AG04449 (cell line): ENCODE results near the gene FKBP8.

Experiments used
- CTCF ChIA-PET: fragments of 350-600 bp; formaldehyde crosslinking; extraction: SDS; loops from one replicate; lab custom pipeline; 2021; ENCODE audit warnings: antibody characterized with exemption; lab: Yijun Ruan, JAX
- POLR2A ChIA-PET: fragments of 400-600, 350-600 bp; formaldehyde crosslinking; extraction: SDS; loops from one replicate; lab custom pipeline; 2020; ENCODE audit warnings: antibody characterized with exemption, inconsistent platforms; lab: Yijun Ruan, JAX
- DNase-seq: peaks from one replicate; pipeline ENCODE4 v3.0.0-alpha.2; 2010; ENCODE audit warnings: low read depth, low spot score
- H3K4me3 ChIP-seq: 2 replicates; pipeline ENCODE4 v1.5.1; 2011; ENCODE audit warnings: low read depth, mild to moderate bottlenecking, control low read depth, low read length
- TF ChIP-seq, protein P1 (sequence below): IDR thresholded peaks from one replicate; pipeline ENCODE4 v1.5.1; 2011; ENCODE audit warnings: mild to moderate bottlenecking, moderate library complexity, low read length, control low read depth, inconsistent platforms; ENCODE audit not compliant: insufficient read depth; ENCODE audit errors: missing control alignments

The FKBP8 gene

DNA sequence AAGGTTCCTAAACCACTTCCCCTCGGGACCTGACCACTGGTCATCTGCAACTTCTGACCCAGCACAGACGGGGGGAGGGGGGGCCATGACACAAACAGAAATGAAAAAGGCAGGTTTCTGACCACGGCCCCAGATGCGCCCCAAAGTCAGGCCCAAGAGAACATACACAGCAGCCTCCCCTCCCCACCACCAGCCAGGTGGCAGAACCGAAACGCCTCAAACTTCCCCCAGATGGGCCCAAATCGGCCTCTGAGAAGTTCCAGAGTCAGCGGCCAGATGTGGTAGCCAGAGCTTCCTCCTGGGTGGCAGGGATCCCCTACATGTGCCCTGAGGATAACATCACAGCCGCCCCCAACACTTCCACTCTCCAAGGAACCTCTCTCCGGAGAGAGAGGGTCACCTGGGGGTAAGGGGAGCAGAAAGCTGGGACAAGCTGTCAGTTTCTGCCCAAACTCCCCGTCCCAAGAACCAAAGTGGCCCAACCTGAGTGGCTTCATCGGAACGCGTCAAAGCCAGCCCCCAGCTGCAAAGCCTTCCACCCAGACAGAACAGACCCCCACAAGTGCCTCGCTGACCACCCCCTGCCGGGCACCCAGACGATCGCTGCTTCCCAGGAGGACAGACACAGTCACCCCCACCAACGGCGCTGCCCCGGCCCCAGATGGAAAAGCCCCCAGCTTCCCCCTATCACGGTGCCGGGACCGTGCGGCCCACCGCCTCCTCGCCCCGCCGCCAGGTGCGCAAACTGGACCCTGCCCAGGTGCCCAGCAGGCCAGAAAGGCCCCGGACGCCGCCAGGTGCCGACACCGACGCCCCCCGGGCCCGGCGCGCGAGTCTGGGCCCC is 22.3 kb downstream of the FKBP8 start:
- TF ChIP-seq, protein P1, sequence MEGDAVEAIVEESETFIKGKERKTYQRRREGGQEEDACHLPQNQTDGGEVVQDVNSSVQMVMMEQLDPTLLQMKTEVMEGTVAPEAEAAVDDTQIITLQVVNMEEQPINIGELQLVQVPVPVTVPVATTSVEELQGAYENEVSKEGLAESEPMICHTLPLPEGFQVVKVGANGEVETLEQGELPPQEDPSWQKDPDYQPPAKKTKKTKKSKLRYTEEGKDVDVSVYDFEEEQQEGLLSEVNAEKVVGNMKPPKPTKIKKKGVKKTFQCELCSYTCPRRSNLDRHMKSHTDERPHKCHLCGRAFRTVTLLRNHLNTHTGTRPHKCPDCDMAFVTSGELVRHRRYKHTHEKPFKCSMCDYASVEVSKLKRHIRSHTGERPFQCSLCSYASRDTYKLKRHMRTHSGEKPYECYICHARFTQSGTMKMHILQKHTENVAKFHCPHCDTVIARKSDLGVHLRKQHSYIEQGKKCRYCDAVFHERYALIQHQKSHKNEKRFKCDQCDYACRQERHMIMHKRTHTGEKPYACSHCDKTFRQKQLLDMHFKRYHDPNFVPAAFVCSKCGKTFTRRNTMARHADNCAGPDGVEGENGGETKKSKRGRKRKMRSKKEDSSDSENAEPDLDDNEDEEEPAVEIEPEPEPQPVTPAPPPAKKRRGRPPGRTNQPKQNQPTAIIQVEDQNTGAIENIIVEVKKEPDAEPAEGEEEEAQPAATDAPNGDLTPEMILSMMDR, result peak; percentile 20
- no peak for DNase-seq
- POLR2A ChIA-PET, result interaction anchor here (0.7 to 1.8 kb wide), 6 partner anchors 18 to 240 kb away, joined by 3 to 8 read pairs (median 3); partner anchors contain the start of gene GDF15

DNA sequence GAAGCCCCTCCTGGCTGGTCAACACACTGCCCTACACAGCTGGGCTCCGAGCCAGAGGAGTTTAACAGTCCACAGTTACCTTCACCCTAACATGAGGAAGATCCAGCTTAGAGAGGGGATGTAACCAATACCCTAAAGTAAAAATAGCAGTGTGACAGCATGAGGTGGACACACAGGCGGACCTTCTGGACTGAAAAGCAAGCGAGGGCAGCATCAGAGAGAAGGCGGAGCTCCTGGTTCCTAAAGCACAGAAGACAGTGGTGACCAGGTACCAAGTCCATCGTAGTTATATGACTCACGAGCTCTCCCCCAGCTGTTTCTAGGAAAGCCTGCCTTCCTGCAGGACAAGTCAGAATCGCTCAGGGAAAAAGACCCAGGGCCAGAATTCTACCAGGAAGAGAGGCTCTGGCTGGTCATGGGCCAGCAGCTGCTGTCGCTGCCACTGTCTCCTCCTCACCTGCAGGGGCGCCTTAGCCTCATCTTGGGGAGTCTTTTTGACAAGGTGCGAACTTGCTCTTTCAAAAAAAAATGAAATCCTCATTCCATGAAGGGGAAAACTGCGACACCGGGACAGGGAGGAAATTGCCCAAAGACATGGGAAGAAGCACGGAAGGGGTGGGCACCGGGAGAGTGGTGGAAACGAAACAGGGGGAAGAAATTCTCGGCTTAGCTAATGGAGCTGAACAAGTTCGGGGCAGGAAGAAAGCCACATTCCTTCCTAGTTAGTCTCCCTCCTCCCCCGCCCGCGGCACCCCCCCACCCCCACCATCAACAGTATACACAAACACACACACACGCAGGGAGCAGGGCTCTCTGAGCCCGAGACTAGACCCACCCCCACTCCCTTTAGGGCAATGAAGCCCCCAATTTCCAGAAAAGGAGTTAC is 23.2 kb downstream of the FKBP8 start:
- peak; percentile 33 for DNase-seq
- TF ChIP-seq, protein P1, result peak; percentile 68
- CTCF ChIA-PET, result interaction anchor here (0.6 to 4.9 kb wide), 20 partner anchors 10 to 467 kb away, joined by 3 to 42 read pairs (median 4); partner anchors contain the start of gene REX1BD
- peak overlapping the region; percentile 97 for H3K4me3 ChIP-seq
- POLR2A ChIA-PET, result interaction anchor here (0.6 to 1.2 kb wide), 7 partner anchors 17 to 391 kb away, joined by 3 to 4 read pairs (median 3); partner anchors contain the start of gene UBA52

More for the DNA sequence above, 22.3 kb downstream of the FKBP8 start:
- H3K4me3 ChIP-seq, result peak overlapping the region; percentile 97
- CTCF ChIA-PET, result interaction anchor here (0.6 to 4.9 kb wide), 13 partner anchors 9 to 445 kb away, joined by 3 to 42 read pairs (median 5); no protein-coding TSS in a partner anchor

DNA sequence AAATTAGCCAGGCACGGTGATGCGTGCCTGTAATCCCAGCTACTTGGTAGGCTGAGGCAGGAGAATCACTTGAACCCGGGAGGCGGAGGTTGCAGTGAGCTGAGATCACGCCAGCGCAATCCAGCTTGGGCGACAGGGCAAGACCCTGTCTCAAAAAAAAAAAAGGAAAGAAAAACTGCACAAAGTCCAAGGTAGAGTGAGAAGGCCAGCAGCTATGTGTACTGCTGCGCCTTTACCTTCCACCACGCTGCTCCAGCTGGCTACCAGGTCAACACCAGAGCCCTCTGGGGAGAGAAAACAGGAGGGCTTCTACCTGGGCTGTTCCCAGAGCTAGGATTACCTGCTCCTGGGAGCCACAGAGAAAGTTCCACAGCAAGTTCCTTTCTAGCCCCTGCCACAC is 24.7 kb downstream of the FKBP8 start:
- no peak for DNase-seq
- ChIA-PET CTCF (interaction anchor here (1.0 to 4.9 kb wide), 5 partner anchors 12 to 55 kb away, joined by 3 to 42 read pairs (median 4); no protein-coding TSS in a partner anchor), POLR2A (interaction anchor here (0.6 kb wide), 1 partner anchor 301 kb away, joined by 3 read pairs; no protein-coding TSS in a partner anchor)
- TF ChIP-seq, protein P1, result no peak
- H3K4me3 ChIP-seq, result no peak overlapping the region

DNA sequence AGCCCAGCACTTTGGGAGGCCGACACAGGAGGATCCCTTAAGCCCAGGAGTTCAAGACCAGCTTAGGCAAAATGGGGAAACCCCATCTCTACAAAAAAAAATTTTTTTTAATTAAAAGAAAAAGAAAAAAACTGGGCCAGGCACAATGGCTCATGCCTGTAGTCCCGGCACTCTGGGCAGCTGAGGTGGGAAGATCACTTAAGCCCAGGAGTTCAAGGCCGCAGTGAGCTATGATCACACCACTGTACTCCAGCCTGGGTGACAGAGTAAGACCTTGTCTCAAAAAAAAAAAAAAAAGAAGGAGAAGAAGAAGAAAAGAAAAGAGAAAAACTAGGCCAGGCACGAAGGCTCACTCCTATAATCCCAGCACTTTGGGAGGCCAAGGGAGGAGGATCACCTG is 25.8 kb downstream of the FKBP8 start:
- DNase-seq, result no peak
- POLR2A ChIA-PET, result no interaction called here
- TF ChIP-seq, protein P1, result no peak
- H3K4me3 ChIP-seq, result no peak overlapping the region
- CTCF ChIA-PET, result interaction anchor here (0.7 to 1.6 kb wide), 4 partner anchors 11 to 67 kb away, joined by 3 to 4 read pairs (median 3); no protein-coding TSS in a partner anchor

DNA sequence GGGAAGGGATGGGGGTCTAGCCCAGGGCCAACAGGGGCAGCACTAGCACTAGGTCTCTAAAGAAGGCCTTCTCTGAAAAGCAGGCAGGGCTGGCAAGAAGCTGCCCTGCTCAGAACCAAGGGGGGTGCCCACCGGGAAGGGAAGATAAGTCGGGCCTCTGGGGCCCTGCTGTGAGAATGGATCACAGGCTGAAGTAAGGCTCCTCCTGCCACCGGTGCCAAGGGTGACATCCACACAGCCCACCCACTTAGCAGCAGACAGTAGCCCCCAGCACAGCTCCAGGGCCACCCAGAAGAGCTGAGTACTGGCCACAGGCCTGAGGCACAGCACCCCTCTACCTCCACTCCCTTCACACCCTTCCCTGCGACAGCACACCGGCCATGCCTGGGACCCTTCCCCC is 27.4 kb downstream of the FKBP8 start:
- H3K4me3 ChIP-seq, result no peak overlapping the region
- TF ChIP-seq, protein P1, result no peak
- POLR2A ChIA-PET, result no interaction called here
- CTCF ChIA-PET, result interaction anchor here (1.5 kb wide), 1 partner anchor 46 kb away, joined by 3 read pairs; no protein-coding TSS in a partner anchor
- no peak for DNase-seq
